Retinal pigment epithelial cell (primary cell): ENCODE results near the gene SINHCAF.

Source experiments
- DNase-seq: peaks from one replicate; pipeline ENCODE4 v3.0.0-alpha.2; 2010; ENCODE audit warnings: low read depth
- H3K4me3 ChIP-seq: 2 replicates; pipeline ENCODE4 v1.5.1; 2011; ENCODE audit warnings: mild to moderate bottlenecking, low read length, control low read depth, moderate library complexity
- TF ChIP-seq, protein P1 (sequence below): conservative IDR thresholded peaks from 2 replicates; pipeline ENCODE4 v1.5.1; 2011; ENCODE audit warnings: low read depth, low read length, control low read depth, inconsistent platforms

Gene SINHCAF

DNA sequence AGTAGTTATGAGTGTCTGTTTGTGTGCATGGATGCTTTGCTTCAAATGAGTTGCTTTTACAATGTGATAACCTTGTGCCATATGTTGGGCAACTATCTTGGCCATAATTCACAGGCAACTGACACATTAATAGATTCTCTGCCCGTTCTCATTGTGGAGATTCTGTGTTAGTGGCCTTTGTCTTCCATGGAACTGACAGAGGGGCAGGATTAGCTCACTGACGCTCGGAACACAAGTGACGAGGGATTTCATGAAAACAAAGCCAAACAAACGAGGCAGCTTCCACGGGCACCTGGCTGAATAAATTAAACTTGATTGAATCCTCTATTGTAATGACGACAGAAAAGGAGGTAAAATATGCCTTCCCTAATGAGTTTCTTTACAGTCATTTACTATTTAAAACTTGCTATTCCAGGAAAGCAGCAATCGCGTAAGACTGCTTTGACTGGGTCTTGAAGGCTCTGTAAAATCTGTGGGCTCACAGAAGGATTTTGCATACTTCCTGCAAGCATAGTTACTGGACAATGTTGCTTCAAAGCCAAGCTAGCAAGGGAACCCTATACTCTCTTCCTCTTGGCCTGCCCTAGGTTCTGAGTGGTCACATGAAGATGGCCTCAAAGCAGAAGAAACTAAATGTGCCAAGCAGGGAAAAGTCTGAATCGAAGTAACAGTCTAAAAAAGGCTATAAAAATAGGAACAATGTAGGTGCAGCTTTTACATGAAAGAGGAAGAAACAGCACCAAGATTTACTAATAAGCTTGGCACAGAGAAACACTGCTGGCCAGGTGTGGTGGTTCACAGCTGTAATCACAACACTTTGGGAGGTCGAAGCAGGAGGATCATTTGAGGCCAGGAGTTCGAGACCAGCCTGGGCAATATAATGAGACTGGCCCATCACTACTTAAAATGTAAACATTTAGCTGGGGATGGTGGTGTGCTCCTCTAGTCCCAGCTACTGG, 28.1 kb upstream of the SINHCAF start:
- no peak for DNase-seq
- H3K4me3 ChIP-seq, result peak overlapping the region; percentile 15
- TF ChIP-seq, protein P1, sequence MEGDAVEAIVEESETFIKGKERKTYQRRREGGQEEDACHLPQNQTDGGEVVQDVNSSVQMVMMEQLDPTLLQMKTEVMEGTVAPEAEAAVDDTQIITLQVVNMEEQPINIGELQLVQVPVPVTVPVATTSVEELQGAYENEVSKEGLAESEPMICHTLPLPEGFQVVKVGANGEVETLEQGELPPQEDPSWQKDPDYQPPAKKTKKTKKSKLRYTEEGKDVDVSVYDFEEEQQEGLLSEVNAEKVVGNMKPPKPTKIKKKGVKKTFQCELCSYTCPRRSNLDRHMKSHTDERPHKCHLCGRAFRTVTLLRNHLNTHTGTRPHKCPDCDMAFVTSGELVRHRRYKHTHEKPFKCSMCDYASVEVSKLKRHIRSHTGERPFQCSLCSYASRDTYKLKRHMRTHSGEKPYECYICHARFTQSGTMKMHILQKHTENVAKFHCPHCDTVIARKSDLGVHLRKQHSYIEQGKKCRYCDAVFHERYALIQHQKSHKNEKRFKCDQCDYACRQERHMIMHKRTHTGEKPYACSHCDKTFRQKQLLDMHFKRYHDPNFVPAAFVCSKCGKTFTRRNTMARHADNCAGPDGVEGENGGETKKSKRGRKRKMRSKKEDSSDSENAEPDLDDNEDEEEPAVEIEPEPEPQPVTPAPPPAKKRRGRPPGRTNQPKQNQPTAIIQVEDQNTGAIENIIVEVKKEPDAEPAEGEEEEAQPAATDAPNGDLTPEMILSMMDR, result no peak

- TF ChIP-seq, protein P1, result no peak
These were observed 20.3 kb upstream of the SINHCAF start for GRCh38 chr12:31346267-31346666.

GRCh38 chr12:31343139-31343538, 17.2 kb upstream of the SINHCAF start:
- H3K4me3 ChIP-seq, result no peak overlapping the region
- TF ChIP-seq, protein P1, result no peak
- DNase-seq, result no peak

More at GRCh38 chr12:31346267-31346666, 20.3 kb upstream of the SINHCAF start:
- DNase-seq, result no peak
- no peak overlapping the region for H3K4me3 ChIP-seq

- TF ChIP-seq, protein P1, result no peak
- DNase-seq, result no peak
- H3K4me3 ChIP-seq, result no peak overlapping the region
These were observed 16.3 kb upstream of the SINHCAF start for GRCh38 chr12:31342286-31342685.

DNA sequence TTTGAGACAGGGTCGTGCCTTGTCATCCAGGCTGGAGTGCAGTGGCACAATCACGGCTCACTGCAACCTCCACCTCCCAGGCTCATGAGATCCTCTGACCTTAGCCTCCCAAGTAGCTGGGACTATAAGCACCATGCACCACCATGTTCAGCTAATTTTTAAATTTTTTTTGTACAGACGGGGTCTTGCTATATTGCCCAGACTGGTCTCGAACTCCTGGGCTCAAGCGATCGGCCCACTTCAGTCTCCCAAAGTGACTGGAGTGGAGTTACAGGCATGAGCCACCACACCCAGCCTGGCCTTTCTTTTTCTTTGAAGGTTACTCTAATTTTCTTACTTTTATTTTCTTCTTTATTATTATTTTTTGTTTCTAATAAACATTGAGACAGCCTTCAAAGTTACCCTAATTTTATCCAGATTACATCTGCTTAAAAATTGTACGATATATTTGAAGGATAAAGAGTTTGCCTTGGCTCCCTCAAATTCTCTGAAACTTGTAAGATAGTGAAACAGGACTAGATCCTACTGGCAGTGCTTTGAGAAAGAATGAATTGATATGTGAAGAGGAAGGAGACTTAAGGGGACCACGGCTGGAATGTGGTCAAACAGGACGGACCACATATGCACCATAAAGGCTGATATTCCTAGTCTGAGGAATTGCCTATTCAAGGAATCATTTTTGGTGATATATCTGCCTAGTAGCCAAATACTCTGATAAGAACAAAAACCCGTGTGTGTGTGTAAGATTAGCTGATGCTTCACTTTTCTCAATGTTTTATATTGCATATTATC, 14.1 kb upstream of the SINHCAF start:
- TF ChIP-seq, protein P1, result no peak
- no peak overlapping the region for H3K4me3 ChIP-seq
- DNase-seq, result no peak

DNA sequence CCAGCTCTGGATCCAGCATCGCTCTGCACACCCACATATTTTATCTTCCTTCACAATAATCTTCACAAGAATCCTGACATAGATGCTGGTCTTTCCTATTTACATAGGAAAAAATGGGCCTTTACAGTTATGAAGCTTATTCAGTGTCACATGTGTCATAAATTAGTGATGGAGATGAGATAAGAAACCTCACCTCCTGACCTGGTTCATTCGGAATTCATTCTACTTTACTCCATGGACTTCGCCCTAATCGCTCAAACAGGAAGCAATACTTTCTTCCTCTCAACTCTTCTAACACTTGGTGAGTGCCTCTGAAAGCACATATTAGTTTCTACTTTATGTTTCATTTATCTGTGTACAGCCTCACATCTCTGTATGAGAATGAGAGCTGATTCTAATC, 12.0 kb upstream of the SINHCAF start:
- TF ChIP-seq, protein P1, result no peak
- H3K4me3 ChIP-seq, result no peak overlapping the region
- DNase-seq, result no peak
